Psoas muscle (tissue), 8 donors: Measurements from ENCODE around the gene TRIM32. TPM values are rescaled to one million over a fixed set of nuclear protein-coding genes. Genes with fewer than 3 reads are reported as not detected.

Experiments
- ATAC-seq, 4 donors: fragments of 200-7000 bp; cut with Tn5 transposase; one replicate each; pipeline ENCODE4 v1.9.1; 2020; ENCODE audit warnings: moderate library complexity in 3 of 4, mild to moderate bottlenecking in 2 of 4
- DNase-seq, 2 donors: peaks; one replicate each; pipeline ENCODE4 v3.0.0-alpha.2; 2020
- H3K27ac ChIP-seq: fragments of 200-600 bp; one replicate; pipeline ENCODE4 v1.8.0; 2022
- H3K27me3 ChIP-seq, 3 donors: fragments of 200-600 bp in 1 of 3; one replicate each; pipeline versions ENCODE4 v1.6.1 to v1.8.0; 2013 to 2022; ENCODE audit warnings: low read length in 2 of 3, mild to moderate bottlenecking in 2 of 3, moderate library complexity in 1 of 3; ENCODE audit not compliant: insufficient read depth in 3 of 3
- H3K36me3 ChIP-seq, 2 donors: fragments of 200-600 bp in 1 of 2; one replicate each; pipeline versions ENCODE4 v1.6.1 to v1.8.0; 2013 to 2022; ENCODE audit warnings: low read depth in 1 of 2, mild to moderate bottlenecking in 1 of 2, moderate library complexity in 1 of 2; ENCODE audit not compliant: insufficient read depth in 1 of 2
- H3K4me1 ChIP-seq: fragments of 200-600 bp; one replicate; pipeline ENCODE4 v1.8.0; 2022
- H3K4me3 ChIP-seq: fragments of 200-600 bp; one replicate; pipeline ENCODE4 v1.8.0; 2022; ENCODE audit warnings: mild to moderate bottlenecking
- H3K9me3 ChIP-seq: fragments of 200-600 bp; one replicate; pipeline ENCODE4 v1.8.0; 2022
- CTCF ChIP-seq: fragments of 200-600 bp; IDR thresholded peaks from one replicate; pipeline ENCODE4 v1.8.0; 2022; ENCODE audit warnings: antibody characterized with exemption
- WGBS, 3 donors: extraction: QIAGEN DNeasy Blood & Tissue Kit; methylation state at CpG; one replicate each; pipeline versions ENCODE4 v1.1.6 to v1.1.7; 2013; 5-methylcytosine and 5-hydroxymethylcytosine counted together
- intact Hi-C, 2 donors: fragments of 100-400 bp; cut with DNase I; formaldehyde crosslinking; loops; one replicate each; pipeline versions ENCODE4 v1.11.0 to v1.14.2; 2022
- polyA plus RNA-seq, 3 donors: library from polyadenylated mRNA; stranded (reverse); fragments of 200-250 nt; gene quantifications; one replicate each; pipeline ENCODE4 v1.2.3, GENCODE V29; 2013
- total RNA-seq, 4 donors: library from RNA; stranded (reverse); fragmentation: NEBNext Ultra II Directional in 2 of 4; extraction: Animal tissue kit (Norgen Biotek cat#: 25700) in 2 of 4; gene quantifications; one replicate each; pipeline versions ENCODE4 v1.2.1 to v1.2.4, GENCODE V29; 2021 to 2023
- donor health status: healthy with polysubstance abuse.
- donor health status: DM: no; HTN: no; CAD: no; lungs with moderate emphysema.
- donor health status: Bipolar disorder and iron deficiency.
- donor health status: healthy.
- donor health status: DM: yes; HTN: yes; CAD: no.
- donor health status: DM: no; HTN: no; CAD: no.
- donor health status: DM: no; HTN: no; CAD: no.
- donor health status: DM: yes; HTN: yes; CAD: no.

The TRIM32 gene
- total and polyA plus RNA-seq, 7 donors: 6.1 to 47.4 (median 15.3) TPM

- Histone ChIP-seq H3K4me3 (no peak overlapping the region), H3K36me3 (no peaks in the 10 kb centered on the region), H3K27ac (no peak overlapping the region), H3K9me3 (no peaks in the 10 kb centered on the region), H3K4me1 (no peaks in the 10 kb centered on the region), H3K27me3 (no peaks in the 10 kb centered on the region)
- 70 to 76% (median 72%) methylated on average over 4 of the region's 4 CpGs for WGBS, 3 donors
- DNase-seq (no peak), ATAC-seq (no peak)
- no peak for TF ChIP-seq CTCF
- intact Hi-C loops: no loop called here
Measured at GRCh38 chr9:116713271-116713670, 26.2 kb downstream of the TRIM32 start.

- no peaks in the 10 kb centered on the region for H3K36me3 ChIP-seq
- H3K27me3 ChIP-seq: no peaks in the 10 kb centered on the region
- H3K4me3 ChIP-seq: no peak overlapping the region
- intact Hi-C loops: no loop called here
- no peaks in the 10 kb centered on the region for H3K9me3 ChIP-seq
- TF ChIP-seq CTCF: no peak
- no peak for ATAC-seq
- H3K4me1 ChIP-seq: no peaks in the 10 kb centered on the region
- DNase-seq: no peak
- no peak overlapping the region for H3K27ac ChIP-seq
- WGBS, 3 donors: 95 to 98% (median 96%) methylated on average over 1 of the region's 1 CpG
Measured at GRCh38 chr9:116715751-116716150, 28.6 kb downstream of the TRIM32 start.

DNA sequence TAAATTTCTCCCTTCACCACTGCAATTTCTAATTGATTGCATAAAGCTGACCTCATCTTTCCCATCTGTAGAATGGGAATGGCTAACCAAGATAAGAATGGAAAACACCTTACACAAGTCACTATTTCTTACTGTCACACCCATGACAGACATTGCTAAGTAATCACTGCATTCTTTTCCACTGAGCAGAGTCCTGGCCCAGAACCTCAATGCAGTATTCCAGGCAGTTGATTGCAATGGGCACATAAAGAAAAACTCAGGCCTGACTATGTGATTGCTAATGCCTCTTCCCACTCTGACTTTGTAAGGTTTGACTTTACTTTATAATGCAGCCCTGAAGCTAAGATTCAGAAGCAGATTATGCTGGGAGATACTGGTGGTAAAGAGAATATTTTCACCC, 29.3 kb downstream of the TRIM32 start:
- TF ChIP-seq CTCF: no peak
- Histone ChIP-seq H3K4me3 (no peak overlapping the region), H3K27me3 (no peaks in the 10 kb centered on the region), H3K9me3 (no peaks in the 10 kb centered on the region), H3K36me3 (no peaks in the 10 kb centered on the region), H3K4me1 (no peaks in the 10 kb centered on the region), H3K27ac (no peak overlapping the region)
- DNase-seq: no peak
- intact Hi-C loops: no loop called here
- ATAC-seq: no peak

GRCh38 chr9:116717150-116717549, 30.0 kb downstream of the TRIM32 start:
- Histone ChIP-seq H3K27ac (no peak overlapping the region), H3K27me3 (no peaks in the 10 kb centered on the region), H3K9me3 (no peaks in the 10 kb centered on the region), H3K4me3 (no peak overlapping the region), H3K36me3 (no peaks in the 10 kb centered on the region), H3K4me1 (no peaks in the 10 kb centered on the region)
- WGBS, 3 donors: 36 to 40% (median 37%) methylated on average over 7 of the region's 7 CpGs
- ATAC-seq (no peak), DNase-seq (no peak)
- TF ChIP-seq CTCF: no peak
- intact Hi-C loops: no loop called here

GRCh38 chr9:116718111-116718510, 31.0 kb downstream of the TRIM32 start:
- no peak for DNase-seq
- H3K36me3 ChIP-seq: no peaks in the 10 kb centered on the region
- no peaks in the 10 kb centered on the region for H3K4me1 ChIP-seq
- H3K4me3 ChIP-seq: no peak overlapping the region
- H3K27ac ChIP-seq: no peak overlapping the region
- no peak for ATAC-seq
- H3K9me3 ChIP-seq: no peaks in the 10 kb centered on the region
- no peaks in the 10 kb centered on the region for H3K27me3 ChIP-seq
- no peak for TF ChIP-seq CTCF
- intact Hi-C loops: no loop called here
- 81 to 94% (median 89%) methylated on average over 4 of the region's 4 CpGs for WGBS, 3 donors
